ENCODE results near the gene TBC1D3B.
"Not testable (repeated sequence)": the region's sequence is repeated elsewhere in the genome, so short reads cannot be mapped to it uniquely, and the experiment has no call there.

TBC1D3B gene

DNA sequence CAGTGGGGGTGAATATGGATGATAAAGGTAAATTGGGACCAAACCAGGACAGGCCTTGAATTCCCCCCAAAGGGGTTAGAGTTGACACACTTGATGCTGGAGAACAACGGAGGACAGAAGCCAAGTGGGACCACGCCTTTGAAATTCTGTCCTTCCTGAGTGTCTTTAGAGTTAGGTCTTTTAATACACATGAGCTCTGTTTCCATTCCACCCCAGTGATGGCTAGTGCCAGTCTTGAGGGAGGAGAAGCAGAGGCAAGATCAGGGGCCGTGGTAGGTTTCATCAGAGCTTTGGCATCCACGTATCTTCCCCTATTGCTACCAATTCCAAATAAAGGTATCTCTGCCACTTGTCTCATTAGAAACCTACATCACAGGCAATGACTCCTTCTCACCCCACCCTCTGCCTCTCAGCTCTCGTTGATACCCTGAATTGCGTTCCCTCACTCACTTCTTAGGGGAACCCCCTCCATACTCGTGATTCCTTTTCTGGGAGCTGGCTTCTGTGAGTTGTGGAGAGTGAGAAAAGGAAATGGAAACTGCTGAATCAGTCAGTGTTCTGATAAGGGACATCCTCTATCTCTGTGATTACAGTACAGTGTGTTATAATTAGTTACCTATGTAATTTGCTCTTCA is 22.5 kb upstream of the TBC1D3B start:
- DNase-seq: no peak

- no peak for DNase-seq
Observed at GRCh38 chr17:36197387-36197703, 20.9 kb upstream of the TBC1D3B start.

DNA sequence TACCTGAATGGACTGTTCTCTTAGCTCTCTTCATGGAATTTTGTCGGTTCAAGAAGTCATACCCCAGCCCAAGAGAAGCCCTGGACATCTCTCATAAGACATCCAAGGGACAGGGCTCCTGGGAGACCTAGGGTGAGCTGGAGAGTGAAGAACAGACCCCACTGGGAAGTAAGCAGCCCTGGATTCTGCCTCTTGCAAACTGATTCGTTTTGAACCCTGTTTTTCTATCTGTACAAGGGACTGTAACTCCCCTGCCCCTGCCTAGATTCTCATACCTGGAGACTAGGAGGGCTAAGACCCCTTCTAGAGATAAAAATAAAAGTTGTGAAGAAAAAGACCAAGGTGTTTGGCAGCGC is 19.7 kb upstream of the TBC1D3B start:
- no peak for DNase-seq

- DNase-seq: no peak
Observed at GRCh38 chr17:36195434-36196130, 19.1 kb upstream of the TBC1D3B start.

GRCh38 chr17:36194832-36195433 is 18.5 kb upstream of the TBC1D3B start:
- not testable (repeated sequence) for DNase-seq

- not testable (repeated sequence) for DNase-seq
Observed at GRCh38 chr17:36194147-36194831, 17.9 kb upstream of the TBC1D3B start.

DNA sequence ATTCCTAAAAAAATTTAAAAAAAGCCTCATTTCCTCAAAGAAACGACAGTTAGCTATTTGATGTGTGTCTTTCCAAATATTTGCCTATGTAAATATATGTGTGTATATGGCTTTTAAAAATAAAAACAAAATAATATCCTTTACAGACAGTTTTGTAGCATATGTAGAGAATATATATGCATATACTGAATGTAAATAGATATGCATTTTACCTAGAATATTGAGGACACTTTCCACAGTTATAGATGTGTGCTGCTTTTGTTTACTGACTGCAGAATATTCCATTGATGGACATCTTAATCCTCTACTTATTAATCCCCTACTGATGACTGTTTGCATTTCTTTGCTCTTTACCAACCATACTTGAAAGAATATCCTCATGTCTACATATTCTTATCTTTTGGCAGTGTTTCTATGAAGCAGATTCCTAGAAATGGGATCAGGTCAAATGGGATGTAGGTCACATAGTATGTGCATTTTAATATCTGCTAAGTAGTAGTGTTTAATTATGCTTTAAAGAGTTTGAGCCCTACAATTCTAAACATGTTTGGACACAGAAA is 16.9 kb upstream of the TBC1D3B start:
- no peak for DNase-seq

DNA sequence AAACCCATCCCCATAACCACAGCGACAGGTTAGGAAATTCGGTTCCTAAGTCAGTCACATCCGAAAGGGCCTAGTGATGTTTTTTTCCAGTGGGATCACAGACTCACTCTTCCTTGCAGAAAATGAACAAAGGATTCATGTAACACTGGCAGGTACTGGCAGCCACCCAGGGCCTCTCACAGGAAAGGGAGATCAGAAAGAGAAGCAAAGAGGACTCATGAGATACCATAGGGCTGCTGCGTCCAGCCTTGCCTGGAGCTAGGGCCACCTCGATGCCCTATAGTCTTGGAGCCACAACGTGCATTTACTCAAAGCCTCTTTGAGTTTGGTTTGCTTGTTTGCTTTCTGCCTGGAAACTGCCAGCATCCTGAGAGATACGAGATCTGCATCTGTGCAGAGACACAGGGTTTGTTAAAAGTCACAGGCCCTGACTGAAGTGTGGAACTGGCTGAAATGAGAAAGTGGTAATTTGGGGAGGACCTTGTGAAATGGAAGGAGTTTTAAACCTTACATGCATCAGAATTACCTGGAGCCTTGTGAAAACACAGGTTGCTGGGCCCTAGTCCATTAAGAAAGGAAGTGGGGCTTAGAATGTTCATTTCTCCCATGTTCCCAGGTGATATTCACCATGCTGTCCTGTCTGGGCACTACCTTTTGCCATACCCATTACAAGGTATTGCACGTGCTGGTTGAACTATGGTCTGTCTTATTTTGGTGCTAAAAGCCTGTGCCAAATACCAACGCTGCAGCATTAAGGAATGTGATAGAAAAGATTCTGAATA is 14.3 kb upstream of the TBC1D3B start:
- DNase-seq: not testable (repeated sequence)

- DNase-seq: not testable (repeated sequence)
Observed at GRCh38 chr17:36189993-36190392, 13.6 kb upstream of the TBC1D3B start.

DNA sequence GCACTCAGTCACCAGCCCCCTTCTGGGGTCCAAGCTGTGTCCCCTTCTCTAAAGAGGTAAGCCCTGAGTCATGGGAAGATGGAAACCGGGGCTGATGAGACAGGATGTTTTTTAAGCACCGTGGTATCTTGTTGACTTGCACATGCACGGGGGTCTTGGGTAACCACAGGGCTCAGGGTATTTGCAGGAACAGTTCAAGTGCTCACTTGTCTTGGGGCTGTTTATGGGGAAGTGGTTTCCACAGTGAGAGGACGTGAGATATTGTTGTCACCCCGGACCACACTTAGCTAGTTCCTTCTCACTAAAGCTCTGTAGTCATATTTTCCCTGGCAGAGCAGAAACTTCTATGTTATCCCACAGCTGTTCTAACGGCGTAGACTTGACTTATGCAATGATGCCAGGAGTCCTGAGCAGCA is 12.5 kb upstream of the TBC1D3B start:
- no peak for DNase-seq

DNA sequence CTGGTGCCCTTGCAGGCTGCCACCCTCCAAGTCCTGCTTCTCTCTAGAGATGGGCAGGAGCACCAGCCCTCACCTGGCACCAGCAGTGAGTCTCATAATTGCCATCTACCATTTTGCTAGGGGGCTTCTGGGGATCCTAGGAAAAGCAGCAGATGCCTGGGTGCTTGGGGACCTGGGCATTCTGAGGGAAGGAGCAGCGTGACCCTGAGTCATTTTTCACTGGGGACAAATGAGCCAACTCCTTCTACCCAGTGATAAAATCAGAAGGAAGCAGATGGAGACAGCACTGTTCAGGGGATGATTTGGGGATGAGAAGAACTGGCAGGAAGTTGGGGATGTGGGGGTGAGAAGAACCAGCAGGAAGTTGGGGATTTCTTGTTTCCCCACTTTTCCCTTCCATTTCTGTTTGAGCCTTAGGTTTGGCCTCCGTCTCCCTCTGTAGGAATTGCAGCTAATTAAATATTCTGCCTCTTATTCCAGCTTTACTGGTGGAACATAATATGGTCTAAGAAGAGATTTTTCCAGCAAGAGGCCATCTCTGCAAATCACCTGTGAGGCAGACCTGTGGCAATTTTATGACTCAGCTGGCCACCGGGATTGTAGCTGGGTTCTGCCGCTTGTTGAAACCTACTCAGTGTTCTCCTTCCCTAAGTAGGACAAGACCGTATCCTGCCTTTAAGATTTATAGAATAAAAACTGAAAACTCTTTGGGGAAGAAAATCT is 11.7 kb upstream of the TBC1D3B start:
- not testable (repeated sequence) for DNase-seq

GRCh38 chr17:36186810-36187763 is 10.7 kb upstream of the TBC1D3B start:
- not testable (repeated sequence) for DNase-seq

GRCh38 chr17:36185416-36185815 is 9.0 kb upstream of the TBC1D3B start:
- no peak for DNase-seq

- no peak for DNase-seq
Observed at GRCh38 chr17:36184023-36184765, 7.8 kb upstream of the TBC1D3B start.

- no peak for DNase-seq
Observed at GRCh38 chr17:36183001-36183971, 6.8 kb upstream of the TBC1D3B start.

GRCh38 chr17:36182176-36183000 is 6.0 kb upstream of the TBC1D3B start:
- no peak for DNase-seq

GRCh38 chr17:36181446-36182175 is 5.2 kb upstream of the TBC1D3B start:
- DNase-seq: not testable (repeated sequence)

Data from stimulated activated naive CD4-positive, alpha-beta T cell (primary cell).